Right forelimb (tissue), 1 donor: ENCODE data around the gene ZNF277.

Source experiments
- DNase-seq: peaks from one replicate; pipeline ENCODE4 v3.0.0-alpha.2; 2018

The ZNF277 gene

GRCh38 chr7:112206238-112206990, at the start of gene ZNF277, which contains the start of gene DOCK4:
ZNF277 (plus strand) TSS chr7:112206695; CDS start chr7:112206717, 22 bp downstream.
DOCK4 (minus strand) TSS chr7:112206399; CDS start chr7:112206138, 261 bp downstream.
- DNase-seq, result peak; percentile 100

GRCh38 chr7:112157072-112157471, 49.4 kb upstream of the ZNF277 start:
- no peak for DNase-seq

- DNase-seq, result no peak
Observed at GRCh38 chr7:112159351-112159750, 47.1 kb upstream of the ZNF277 start.

GRCh38 chr7:112160130-112160770, 46.2 kb upstream of the ZNF277 start:
- no peak for DNase-seq

GRCh38 chr7:112160771-112161150, 45.7 kb upstream of the ZNF277 start:
- DNase-seq, result no peak

GRCh38 chr7:112161253-112162141, 45.0 kb upstream of the ZNF277 start:
- DNase-seq, result no peak

GRCh38 chr7:112162142-112162766, 44.2 kb upstream of the ZNF277 start:
- no peak for DNase-seq

- no peak for DNase-seq
Observed at GRCh38 chr7:112162784-112163506, 43.5 kb upstream of the ZNF277 start.

GRCh38 chr7:112167147-112167546, 39.3 kb upstream of the ZNF277 start:
- DNase-seq, result no peak

GRCh38 chr7:112168915-112169314, 37.6 kb upstream of the ZNF277 start:
- DNase-seq, result no peak

- DNase-seq, result no peak
Observed at GRCh38 chr7:112171673-112172072, 34.8 kb upstream of the ZNF277 start.

- DNase-seq, result no peak
Observed at GRCh38 chr7:112172870-112173567, 33.5 kb upstream of the ZNF277 start.

- no peak for DNase-seq
Observed at GRCh38 chr7:112173568-112173905, 33.0 kb upstream of the ZNF277 start.

GRCh38 chr7:112174192-112174591, 32.3 kb upstream of the ZNF277 start:
- no peak for DNase-seq

GRCh38 chr7:112176241-112176640, 30.3 kb upstream of the ZNF277 start:
- DNase-seq, result no peak

- no peak for DNase-seq
Observed at GRCh38 chr7:112176693-112177415, 29.6 kb upstream of the ZNF277 start.

- no peak for DNase-seq
Observed at GRCh38 chr7:112180223-112180622, 26.3 kb upstream of the ZNF277 start.

- DNase-seq, result no peak
Observed at GRCh38 chr7:112182749-112183148, 23.7 kb upstream of the ZNF277 start.

GRCh38 chr7:112183266-112183665, 23.2 kb upstream of the ZNF277 start:
- DNase-seq, result no peak

GRCh38 chr7:112184455-112184854, 22.0 kb upstream of the ZNF277 start:
- DNase-seq, result no peak
